RCC 7860 (cell line): ENCODE results near the gene SCUBE1.
"Not testable (repeated sequence)": the region's sequence is repeated elsewhere in the genome, so short reads cannot be mapped to it uniquely, and the experiment has no call there.

Source experiments
- DNase-seq: peaks from one replicate; pipeline ENCODE4 v3.0.0-alpha.2; 2015; ENCODE audit warnings: low spot score
- FAIRE-seq: peaks from 2 replicates; lab custom pipeline; 2012; peaks lifted over from hg19 to GRCh38; lab: Jason Lieb, UNC

Gene SCUBE1

GRCh38 chr22:43288807-43289420, 54.3 kb downstream of the SCUBE1 start:
- no peak for DNase-seq
- no peak for FAIRE-seq

- DNase-seq (no peak), FAIRE-seq (no peak)
Measured at GRCh38 chr22:43288378-43288777, 54.8 kb downstream of the SCUBE1 start.

- DNase-seq = no peak
- no peak for FAIRE-seq
Measured at GRCh38 chr22:43287441-43287840, 55.7 kb downstream of the SCUBE1 start.

GRCh38 chr22:43281394-43281793, 61.8 kb downstream of the SCUBE1 start:
- DNase-seq (no peak), FAIRE-seq (no peak)

GRCh38 chr22:43280523-43280886, 62.7 kb downstream of the SCUBE1 start:
- not testable (repeated sequence) for FAIRE-seq, DNase-seq

- DNase-seq = no peak
- FAIRE-seq = no peak
Measured at GRCh38 chr22:43279867-43280522, 63.2 kb downstream of the SCUBE1 start.

- no peak for DNase-seq
- FAIRE-seq = no peak
Measured at GRCh38 chr22:43277987-43278601, 65.1 kb downstream of the SCUBE1 start.

GRCh38 chr22:43277091-43277490, 66.1 kb downstream of the SCUBE1 start:
- DNase-seq (no peak), FAIRE-seq (no peak)

GRCh38 chr22:43276321-43276720, 66.9 kb downstream of the SCUBE1 start:
- FAIRE-seq (peak; percentile 52), DNase-seq (peak; percentile 72)

- FAIRE-seq (peak; percentile 81), DNase-seq (peak; percentile 86)
Measured at GRCh38 chr22:43275545-43276317, 67.4 kb downstream of the SCUBE1 start.

GRCh38 chr22:43274595-43275240, 68.5 kb downstream of the SCUBE1 start:
- no peak for FAIRE-seq

GRCh38 chr22:43273902-43274484, 69.2 kb downstream of the SCUBE1 start:
- FAIRE-seq (no peak), DNase-seq (peak; percentile 41)

More at GRCh38 chr22:43274595-43275240, 68.5 kb downstream of the SCUBE1 start:
- DNase-seq = no peak

- no peak for FAIRE-seq
- no peak for DNase-seq
Measured at GRCh38 chr22:43272869-43273318, 70.3 kb downstream of the SCUBE1 start.

- DNase-seq (no peak), FAIRE-seq (no peak)
Measured at GRCh38 chr22:43272301-43272700, 70.9 kb downstream of the SCUBE1 start.

- FAIRE-seq (no peak), DNase-seq (no peak)
Measured at GRCh38 chr22:43270949-43271348, 72.2 kb downstream of the SCUBE1 start.

- no peak for FAIRE-seq
Measured at GRCh38 chr22:43270314-43270908, 72.8 kb downstream of the SCUBE1 start.

GRCh38 chr22:43269646-43270045, 73.5 kb downstream of the SCUBE1 start:
- FAIRE-seq (no peak), DNase-seq (no peak)

More at GRCh38 chr22:43270314-43270908, 72.8 kb downstream of the SCUBE1 start:
- DNase-seq = no peak

GRCh38 chr22:43269246-43269645, 73.9 kb downstream of the SCUBE1 start:
- no peak for FAIRE-seq
- no peak for DNase-seq

- DNase-seq = no peak
- FAIRE-seq = no peak
Measured at GRCh38 chr22:43267981-43268660, 75.1 kb downstream of the SCUBE1 start.
